Neural crest cell (in vitro differentiated cells): ENCODE data around the gene ETV6. TPM values are rescaled to one million over a fixed set of nuclear protein-coding genes. Genes with fewer than 3 reads are reported as not detected.

ENCODE experiments used
- DNase-seq: peaks from one replicate; pipeline ENCODE4 v3.0.0; 2021; ENCODE audit warnings: low read depth, mixed read lengths, low spot score
- H3K27ac Mint-ChIP-seq: one replicate; pipeline ENCODE4 v1.8.0; 2021; ENCODE audit warnings: mild to moderate bottlenecking, mixed read lengths; ENCODE audit not compliant: unreplicated experiment
- H3K27me3 Mint-ChIP-seq: 2 replicates; pipeline ENCODE4 v1.8.0; 2021; ENCODE audit warnings: low read depth, mild to moderate bottlenecking, mixed read lengths
- H3K36me3 Mint-ChIP-seq: 2 replicates; pipeline ENCODE4 v1.8.0; 2021; ENCODE audit warnings: low read depth, mild to moderate bottlenecking, mixed read lengths
- H3K4me1 Mint-ChIP-seq: 2 replicates; pipeline ENCODE4 v1.8.0; 2021; ENCODE audit warnings: mixed read lengths
- H3K4me3 Mint-ChIP-seq: one replicate; pipeline ENCODE4 v1.8.0; 2021; ENCODE audit warnings: mild to moderate bottlenecking, mixed read lengths
- H3K9me3 Mint-ChIP-seq: 2 replicates; pipeline ENCODE4 v1.8.0; 2021; ENCODE audit warnings: mixed read lengths
- CTCF ChIP-seq: fragments of 200-600 bp; sonication (generic); conservative IDR thresholded peaks from 2 replicates; pipeline ENCODE4 v1.5.0; 2021; ENCODE audit warnings: antibody characterized with exemption, mild to moderate bottlenecking
- total RNA-seq: library from RNA; stranded (reverse); gene quantifications from 2 replicates; pipeline ENCODE4 v1.2.1, GENCODE V29; 2021

Gene ETV6
- total RNA-seq, 1 donor from 2014 or later = 18.7 TPM

GRCh38 chr12:11706509-11707379 is 57.3 kb downstream of the ETV6 start:
- H3K27me3 Mint-ChIP-seq = no peaks in the 10 kb centered on the region
- no peaks in the 10 kb centered on the region for H3K36me3 Mint-ChIP-seq
- H3K4me3 Mint-ChIP-seq = no peak overlapping the region
- no peak for TF ChIP-seq CTCF
- H3K9me3 Mint-ChIP-seq = no peaks in the 10 kb centered on the region
- H3K4me1 Mint-ChIP-seq = peaks cover 21% of the 10 kb centered on the region
- no peak for DNase-seq
- peak overlapping the region; percentile 30 for H3K27ac Mint-ChIP-seq

DNA sequence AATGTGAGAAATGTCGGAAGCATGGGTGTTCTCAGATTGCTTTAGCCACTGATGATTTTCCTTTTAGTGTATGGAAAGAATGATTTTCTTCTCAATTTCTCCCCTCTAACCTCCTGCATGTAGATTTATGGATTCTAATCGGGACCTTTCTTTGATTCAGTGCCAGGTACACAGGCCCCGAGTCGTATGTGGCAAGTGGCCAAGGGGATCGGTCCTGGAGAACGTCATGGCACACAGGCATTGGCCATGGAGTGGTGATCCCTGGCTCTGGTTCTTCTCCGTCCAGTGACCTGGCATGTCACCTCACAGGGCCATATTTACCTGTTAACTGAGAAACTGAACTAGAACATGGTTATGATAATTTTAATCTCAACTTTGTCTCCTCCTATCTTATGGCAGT is 58.1 kb downstream of the ETV6 start:
- Mint-ChIP-seq H3K4me1 (peaks cover 21% of the 10 kb centered on the region), H3K4me3 (no peak overlapping the region), H3K27ac (no peak overlapping the region), H3K27me3 (no peaks in the 10 kb centered on the region), H3K36me3 (no peaks in the 10 kb centered on the region), H3K9me3 (no peaks in the 10 kb centered on the region)
- TF ChIP-seq CTCF = no peak
- DNase-seq = no peak

DNA sequence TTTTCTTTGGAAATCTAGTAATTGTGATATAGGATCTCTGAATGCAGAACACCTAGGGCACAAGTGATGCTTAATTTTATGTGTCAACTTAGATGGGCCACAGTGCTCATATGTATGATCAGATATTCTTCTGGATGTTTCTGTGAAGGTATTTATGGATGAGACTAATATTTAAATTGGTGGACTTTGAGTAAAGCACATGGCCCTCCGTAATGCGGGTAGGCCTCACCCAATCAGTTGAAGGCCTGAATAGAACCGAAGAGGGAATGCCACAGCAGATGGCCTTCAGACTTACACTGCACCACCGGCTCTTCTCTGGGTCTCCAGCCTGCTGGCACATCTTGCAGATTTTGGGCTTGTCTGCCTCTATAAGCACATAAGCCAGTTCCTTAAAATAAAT is 60.0 kb downstream of the ETV6 start:
- Mint-ChIP-seq H3K4me1 (peaks cover 21% of the 10 kb centered on the region), H3K27me3 (no peaks in the 10 kb centered on the region), H3K36me3 (peaks cover 1% of the 10 kb centered on the region), H3K9me3 (no peaks in the 10 kb centered on the region), H3K4me3 (no peak overlapping the region), H3K27ac (no peak overlapping the region)
- TF ChIP-seq CTCF = no peak
- no peak for DNase-seq

DNA sequence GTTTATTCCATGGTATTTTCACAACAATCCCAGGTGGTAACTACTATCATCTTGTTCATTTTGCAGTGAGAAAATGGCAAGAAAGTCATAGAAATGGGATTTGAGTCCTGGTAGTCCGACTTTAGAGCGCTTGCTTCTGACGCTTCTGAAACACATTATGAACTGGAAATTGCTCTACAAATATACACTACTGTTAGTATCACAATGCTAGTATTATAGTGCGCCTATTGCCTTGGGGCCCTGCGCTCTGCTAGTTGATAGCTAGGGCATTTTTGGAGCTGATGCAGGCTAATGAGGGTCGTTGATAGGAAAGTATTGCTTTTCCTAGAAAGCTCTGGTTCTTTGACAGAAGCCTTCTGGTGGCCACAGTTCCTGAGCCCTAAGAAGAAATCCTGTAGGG is 61.0 kb downstream of the ETV6 start:
- DNase-seq = no peak
- H3K4me1 Mint-ChIP-seq = peaks cover 21% of the 10 kb centered on the region
- TF ChIP-seq CTCF = no peak
- H3K36me3 Mint-ChIP-seq = peaks cover 4% of the 10 kb centered on the region
- H3K27ac Mint-ChIP-seq = no peak overlapping the region
- no peak overlapping the region for H3K4me3 Mint-ChIP-seq
- H3K27me3 Mint-ChIP-seq = no peaks in the 10 kb centered on the region
- no peaks in the 10 kb centered on the region for H3K9me3 Mint-ChIP-seq

- no peak for TF ChIP-seq CTCF
- H3K4me3 Mint-ChIP-seq = no peak overlapping the region
- H3K27me3 Mint-ChIP-seq = no peaks in the 10 kb centered on the region
- H3K27ac Mint-ChIP-seq = no peak overlapping the region
- no peaks in the 10 kb centered on the region for H3K9me3 Mint-ChIP-seq
- peaks cover 21% of the 10 kb centered on the region for H3K4me1 Mint-ChIP-seq
- no peak for DNase-seq
- H3K36me3 Mint-ChIP-seq = peaks cover 4% of the 10 kb centered on the region
Measured at GRCh38 chr12:11710906-11711305, 61.4 kb downstream of the ETV6 start.
